Glomerular visceral epithelial cell (primary cell): ENCODE results near the gene R3HDM1.
A peak's percentile ranks its signal among the peaks of the same experiment; 100 is the strongest.
"Not testable (repeated sequence)": the region's sequence is repeated elsewhere in the genome, so short reads cannot be mapped to it uniquely, and the experiment has no call there.

ENCODE experiments used
- DNase-seq: peaks from one replicate; pipeline ENCODE4 v3.0.0-alpha.2; 2016; ENCODE audit errors: extremely low spot score

The R3HDM1 gene

DNA sequence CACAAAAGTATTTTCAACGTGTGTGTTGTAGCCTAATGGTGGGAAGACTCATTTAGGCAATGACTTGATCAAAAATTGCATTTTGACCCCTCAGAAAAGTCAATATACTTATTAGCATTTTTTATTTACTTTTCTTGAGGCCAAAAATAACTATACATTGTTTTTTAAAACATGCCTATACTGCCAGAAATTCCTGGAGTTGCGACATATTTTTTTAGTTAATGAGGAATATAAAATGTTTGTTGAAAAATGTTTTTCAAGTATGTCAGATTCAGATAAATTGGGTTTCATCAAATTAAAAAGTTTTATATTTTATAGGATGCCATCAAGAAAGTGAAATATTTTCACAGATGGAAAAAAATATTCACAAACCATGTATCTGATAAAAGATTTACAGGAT is 39.6 kb downstream of the R3HDM1 start:
- DNase-seq, result no peak

DNA sequence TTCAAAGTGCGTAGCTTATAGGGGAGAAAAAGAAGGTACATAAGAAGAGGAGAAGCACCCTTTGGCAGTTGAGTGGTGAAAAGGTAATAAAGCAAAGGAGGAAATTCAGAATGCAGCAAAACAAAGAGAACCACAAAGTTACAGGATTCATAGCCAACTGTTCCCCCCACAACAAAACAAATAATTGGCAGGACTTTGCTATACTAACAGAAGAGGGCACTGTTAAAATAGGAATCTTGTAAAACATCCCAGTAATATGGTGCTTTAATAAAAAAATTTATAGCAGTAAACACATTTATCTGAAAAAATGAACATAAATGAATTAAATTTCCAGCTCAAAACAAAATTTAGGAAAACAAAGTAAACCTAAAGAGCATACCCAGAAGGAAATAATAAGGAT is 42.3 kb downstream of the R3HDM1 start:
- DNase-seq, result no peak

DNA sequence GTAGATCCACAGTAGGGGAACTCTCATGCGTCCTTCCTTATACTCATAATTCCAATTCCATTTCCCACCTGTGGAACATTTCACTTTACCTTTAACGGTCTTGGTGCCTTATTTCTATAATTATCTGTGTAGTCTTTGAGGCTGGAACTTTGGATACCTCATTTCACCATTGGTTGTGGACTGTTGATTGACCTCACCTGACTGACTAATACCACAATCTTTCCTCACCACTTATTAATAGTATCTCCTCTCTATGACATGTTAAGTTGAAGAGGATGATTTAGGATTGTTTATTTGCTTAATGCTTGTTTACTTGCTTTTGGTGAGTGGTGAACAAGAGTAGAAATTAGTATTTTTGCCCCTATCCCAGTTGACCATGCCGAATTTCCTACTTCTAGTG is 50.0 kb downstream of the R3HDM1 start:
- no peak for DNase-seq

DNA sequence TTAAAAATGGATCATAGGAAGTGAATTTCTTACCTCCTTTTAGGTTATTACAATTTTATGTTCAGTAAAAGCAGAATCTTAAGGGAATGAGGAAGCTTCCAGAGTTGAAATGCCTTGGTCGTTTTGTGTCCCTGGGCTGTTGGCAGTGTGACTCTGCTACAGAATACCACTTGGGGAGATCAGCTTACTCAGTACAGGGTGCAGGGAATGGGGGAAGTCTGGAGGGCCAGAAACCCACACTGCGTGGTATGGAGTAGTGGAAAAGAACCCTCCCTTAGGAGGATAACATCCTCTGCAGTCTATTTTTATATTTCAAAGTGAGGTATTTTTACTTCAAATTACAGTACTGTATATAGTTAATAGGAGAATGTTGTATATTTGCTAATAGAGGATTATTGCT is 51.1 kb downstream of the R3HDM1 start:
- DNase-seq, result no peak

DNA sequence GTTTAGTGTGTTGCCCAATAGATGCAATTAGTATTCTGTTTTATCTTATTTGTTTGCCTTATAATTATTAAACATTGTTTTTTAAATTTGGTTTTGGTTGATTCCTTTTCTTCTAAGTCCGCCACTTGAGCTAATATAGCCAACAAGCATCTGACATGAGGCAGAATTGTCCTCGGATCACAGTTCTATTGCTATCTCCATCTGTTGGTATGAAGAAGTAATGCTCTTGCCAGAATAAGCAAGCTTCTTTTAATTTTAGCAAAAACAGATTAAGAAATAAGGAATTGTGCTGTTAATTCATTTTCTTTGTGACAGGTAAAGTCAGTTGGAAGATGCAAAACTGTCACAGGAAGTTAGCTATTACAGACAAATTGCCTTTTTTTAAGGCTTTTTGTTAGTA is 54.3 kb downstream of the R3HDM1 start:
- DNase-seq, result no peak

DNA sequence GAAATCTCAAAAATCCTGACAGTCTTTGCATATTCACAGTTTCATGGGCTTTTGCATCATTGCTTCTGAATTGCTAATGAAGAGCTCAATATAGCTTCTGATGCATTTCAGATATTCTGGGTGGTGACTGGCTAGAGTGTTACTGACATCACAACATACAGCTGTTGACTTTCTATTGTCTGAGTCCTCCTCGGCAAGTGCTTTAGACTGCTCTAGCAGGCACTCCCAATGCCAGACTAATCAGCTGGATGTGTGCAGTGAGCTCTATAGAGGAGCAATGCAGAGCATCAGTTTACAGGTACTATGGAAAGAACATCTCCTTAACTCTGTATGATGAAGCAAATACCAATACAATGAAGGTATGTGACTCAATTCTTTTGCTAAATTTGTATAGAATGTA is 54.9 kb downstream of the R3HDM1 start:
- no peak for DNase-seq

DNA sequence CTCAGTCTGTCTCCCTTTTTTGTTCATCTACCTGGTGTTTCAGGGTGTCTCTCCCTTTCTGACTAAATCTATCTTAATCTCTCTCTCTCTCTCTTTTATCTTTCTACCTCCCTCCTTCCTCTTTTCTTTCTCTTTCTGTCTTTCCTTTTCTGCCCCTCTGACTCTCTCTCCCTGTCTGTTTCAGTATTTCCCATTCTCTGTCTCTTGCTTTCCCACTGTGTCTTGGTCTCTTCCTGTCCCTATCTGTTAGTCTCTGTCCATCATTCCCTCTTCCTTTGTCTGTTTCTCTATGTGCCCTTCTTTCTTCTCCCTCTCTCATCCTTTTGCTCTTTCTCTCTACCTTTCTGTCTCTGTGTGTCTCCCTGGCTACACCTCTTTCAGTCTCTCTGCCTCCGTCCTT is 56.7 kb downstream of the R3HDM1 start:
- DNase-seq, result no peak

DNA sequence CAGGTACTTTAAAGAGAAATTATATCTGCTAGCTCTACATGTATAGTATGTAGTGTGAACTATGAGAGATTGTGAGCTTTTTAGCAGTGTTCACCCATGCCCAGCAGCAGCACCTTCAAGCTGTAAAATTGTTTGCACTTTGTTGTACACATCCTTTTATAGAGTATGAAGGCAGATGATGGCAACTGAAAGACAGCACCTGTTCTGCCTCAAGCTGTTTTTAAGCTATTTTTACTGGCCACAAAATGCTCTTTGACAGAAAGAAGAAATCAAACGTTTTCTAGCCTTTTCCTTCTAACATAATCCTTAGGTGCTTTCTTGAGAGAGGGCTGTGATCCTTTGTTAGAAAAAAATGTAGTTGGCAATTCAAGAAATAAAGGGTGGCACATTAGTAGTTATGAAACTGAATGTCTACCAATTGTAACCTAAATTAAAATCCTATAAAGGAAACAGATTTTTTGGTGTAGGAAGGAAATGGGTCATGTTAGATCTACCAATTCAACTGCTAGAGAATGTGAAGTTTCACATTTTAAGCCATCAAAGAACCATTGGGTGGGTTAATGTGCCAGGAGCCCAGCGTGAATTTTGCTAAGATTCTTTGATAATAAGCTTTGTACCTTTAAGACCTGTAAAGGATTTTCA is 59.5 kb downstream of the R3HDM1 start:
- DNase-seq, result no peak

DNA sequence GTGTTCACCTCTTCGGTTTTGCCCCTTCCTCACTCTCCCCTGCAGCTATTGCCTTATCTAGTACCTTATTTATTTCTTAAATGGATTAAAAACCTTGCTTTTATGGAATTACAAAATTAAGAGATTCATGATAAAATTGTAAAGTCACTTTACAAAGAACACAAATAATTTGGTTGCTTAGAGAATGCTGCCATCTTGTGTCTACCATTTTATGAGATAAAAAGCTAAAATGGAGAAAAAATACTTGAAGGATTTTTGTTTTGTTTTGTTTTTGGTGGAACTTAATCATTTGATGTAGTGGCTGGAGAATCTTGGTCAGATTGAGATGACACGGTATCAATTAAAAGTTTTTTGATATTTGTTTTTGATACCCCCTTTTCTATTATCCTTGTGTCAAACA is 69.6 kb downstream of the R3HDM1 start:
- no peak for DNase-seq

DNA sequence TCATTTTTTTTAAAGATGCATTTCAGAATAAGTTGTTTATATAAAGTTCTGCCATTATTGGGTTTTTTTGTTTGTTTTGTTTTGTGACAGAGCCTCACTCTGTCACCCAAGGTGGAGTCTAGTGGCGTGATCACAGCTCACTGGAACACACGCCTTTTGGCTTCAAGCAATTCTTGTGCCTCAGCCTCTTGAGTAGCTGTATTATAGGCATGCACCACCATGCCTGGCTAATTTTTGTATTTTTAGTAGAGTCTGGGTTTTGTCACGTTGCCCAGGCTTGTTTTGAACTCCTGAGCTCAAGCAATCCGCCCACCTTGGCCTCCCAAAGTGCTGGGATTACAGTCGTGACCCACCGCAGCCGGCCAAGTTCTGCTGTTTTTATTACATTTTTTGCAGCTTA is 72.3 kb downstream of the R3HDM1 start:
- no peak for DNase-seq

DNA sequence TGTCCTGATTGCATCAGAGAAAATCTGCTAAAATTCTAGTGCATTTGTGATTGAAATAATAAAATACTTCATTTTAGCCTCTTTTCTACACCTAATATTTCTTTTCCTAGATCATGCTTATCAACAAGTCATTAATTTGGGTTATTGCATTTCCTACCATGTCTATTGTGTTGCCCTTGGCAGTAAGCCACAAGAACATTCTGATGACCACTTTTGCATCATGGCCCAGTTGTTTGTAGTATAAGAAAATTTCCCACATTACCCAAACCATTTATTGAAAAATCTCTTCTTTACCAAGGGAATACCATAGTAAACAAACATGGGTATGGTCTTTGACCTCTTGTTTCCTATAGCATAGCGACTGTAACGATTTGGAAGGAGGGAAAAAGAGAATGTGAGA is 76.3 kb downstream of the R3HDM1 start:
- DNase-seq, result no peak

DNA sequence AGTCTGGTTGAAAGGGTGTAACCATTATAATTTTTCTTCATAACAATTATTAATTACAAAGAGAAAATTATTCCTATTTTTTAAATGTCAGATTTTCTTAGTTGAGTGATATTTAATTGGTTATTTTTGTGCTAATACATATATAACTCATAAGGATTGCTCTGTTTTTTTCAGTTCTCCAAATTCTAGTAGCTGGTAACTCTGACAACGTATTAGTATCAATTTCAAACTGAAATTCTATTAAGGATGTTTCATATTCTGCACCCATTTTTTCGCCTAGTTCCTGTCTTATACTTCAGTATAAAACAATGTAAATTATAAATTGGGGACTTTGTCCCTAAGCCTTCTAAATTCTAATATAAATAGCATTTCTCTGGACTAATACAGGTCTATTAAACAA is 81.0 kb downstream of the R3HDM1 start:
- no peak for DNase-seq

DNA sequence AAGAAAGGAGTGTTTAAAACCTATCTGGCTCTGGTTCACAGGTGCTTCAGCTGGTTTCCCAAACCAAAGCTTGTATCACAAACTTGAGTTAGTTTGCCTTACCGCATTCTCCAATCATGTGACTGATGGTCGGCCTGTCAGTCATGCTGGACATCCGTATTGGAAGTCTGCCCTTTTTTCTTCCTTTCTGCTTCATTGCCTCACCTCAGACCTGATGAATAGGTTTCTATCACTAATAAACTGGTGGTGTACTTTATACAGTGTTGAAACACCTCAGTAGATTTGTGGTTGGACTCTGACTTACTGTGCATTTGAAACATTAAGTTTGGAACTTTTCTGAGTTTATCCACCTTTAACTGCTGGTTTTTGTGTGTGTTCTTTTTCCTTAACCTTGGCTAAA is 84.1 kb downstream of the R3HDM1 start:
- peak; percentile 44 for DNase-seq

DNA sequence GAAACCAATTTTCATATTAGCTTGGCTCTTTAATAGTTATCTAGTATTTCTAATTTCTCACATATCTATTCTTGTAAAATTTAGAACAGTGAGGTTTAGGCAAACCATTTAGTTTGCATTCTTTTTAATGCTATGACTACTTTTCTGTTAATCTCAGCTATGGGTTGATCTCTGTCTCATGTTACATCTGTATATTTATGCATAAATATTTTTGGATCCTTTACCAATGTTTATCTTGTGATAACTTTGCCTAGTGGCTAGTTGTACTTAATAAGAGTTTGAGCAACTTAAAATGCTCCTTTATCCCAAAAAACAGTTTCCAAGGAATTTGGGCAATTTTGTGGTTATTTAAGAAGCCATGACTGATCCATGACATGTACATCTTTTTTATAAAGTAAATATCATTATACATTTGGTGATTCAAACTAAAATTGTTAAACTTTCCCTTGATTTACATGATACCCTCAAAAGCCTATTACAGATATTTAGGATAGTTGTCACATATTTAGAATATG is 86.3 kb downstream of the R3HDM1 start:
- no peak for DNase-seq

DNA sequence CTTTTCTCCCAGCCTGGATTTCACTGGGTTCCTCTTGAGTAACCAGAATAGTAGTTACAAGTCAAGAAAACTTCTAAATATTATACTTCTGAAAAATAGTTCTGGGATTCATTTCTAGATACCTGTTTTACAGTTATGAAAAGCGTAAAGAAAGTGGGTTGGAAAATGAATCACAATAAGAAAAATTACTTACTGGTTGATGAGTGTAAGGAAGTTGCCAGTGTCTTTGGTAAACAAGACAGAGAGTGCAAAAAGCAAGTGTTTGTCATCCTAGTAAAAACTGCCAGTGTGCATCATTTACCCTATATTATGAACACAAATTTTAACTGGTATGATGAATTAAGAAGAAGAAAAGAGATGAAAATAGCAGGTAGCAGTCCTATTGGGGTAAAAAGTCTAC is 88.9 kb downstream of the R3HDM1 start:
- DNase-seq, result no peak

DNA sequence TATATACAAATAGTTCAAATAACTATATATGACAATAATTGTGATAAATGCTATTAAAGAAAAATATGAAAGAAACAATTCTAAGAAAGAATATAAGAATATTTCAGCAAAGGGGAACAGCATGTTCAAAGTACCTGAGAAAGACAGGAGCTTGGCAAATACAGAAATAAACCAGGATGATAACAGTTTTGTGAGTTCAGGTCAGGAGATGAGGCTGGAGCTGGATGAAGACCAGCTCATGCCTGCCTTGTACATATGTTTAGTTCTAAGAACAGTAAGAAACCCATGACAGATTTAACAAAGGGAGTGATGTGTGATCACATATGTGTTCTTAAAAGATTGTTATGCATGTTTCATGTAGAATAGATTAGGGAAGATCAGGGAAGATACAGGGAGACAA is 98.2 kb downstream of the R3HDM1 start:
- no peak for DNase-seq

DNA sequence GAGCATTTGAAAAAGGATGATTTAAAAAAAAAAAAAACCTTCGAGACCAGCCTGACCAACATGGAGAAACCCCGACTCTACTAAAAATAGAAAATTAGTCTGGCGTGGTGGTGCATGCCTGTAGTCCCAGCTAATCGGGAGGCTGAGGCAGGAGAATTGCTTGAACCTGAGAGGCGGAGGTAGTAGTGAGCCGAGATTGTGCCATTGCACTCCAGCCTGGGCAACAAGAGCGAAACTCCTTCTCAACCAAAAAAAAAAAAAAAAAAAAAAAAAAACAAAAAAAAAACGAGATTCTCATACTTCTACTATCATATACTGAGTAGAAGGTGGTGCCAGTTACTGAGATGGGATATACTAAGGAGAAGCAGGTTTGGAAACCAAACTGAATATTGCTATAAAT is 98.8 kb downstream of the R3HDM1 start:
- not testable (repeated sequence) for DNase-seq

DNA sequence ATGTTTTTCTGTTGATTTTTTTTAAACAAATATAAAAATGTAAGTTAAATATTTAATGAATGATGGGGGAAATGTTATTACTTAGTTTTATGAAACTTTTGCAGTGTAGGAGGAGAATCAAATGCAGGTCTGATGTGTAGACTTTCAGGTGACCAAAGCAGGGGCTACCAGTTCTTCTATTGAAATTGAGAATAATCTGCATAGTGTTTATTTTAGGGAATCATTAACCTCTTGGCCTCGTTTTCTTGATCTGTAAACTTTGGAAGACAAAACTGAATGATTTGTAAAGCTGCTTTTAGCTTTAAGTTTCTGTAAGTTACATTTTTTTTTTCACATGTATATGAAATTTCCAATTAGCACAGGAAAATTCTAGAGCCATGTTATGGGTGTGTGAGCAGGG is 99.2 kb downstream of the R3HDM1 start:
- DNase-seq, result no peak

DNA sequence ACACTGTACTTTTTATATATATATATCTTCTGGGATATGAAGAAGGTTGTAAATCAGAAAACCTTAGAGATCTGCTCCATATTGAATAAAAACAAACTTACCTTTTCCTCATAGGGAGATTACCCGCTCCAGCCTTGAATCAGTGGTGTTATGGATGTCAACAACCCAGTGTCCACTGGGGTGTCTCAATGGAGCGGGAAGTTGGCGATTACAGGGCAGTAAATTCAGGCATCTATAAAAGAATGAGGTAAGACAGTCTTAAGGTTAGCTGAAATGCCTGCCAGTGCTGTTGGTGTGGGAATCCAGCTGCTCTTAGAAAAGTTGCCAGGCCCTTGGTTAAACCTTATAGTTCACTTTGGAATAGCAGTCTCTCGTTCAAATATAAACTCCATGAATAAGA is 102.3 kb downstream of the R3HDM1 start:
- DNase-seq, result no peak

DNA sequence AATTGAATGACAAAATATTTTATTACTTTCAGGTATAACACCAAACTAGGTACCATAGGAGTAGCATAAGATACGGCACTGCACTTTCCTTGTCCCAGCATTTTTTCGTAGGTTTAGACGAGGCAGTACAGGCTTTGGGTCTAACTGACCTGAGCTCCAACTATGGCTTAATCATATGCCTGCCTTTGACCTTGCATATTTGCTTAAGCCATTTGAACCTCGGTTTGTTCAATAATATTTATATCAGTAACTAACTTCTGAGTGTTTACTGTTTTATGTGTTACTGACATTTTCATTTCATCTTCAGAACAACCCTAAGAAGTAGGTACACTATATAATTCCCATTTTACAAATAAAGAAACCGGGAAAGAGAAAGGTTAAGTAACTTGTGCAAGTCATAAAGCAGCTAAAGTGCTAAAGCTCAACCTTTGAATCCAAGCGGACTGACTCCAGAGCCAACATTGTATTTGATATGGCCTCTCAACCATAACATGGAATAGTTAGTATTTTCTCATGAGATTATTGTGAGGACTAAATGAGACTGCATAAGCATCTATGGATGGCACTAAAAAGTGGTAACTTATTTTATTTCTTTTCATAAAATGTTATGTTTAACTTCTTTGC is 104.0 kb downstream of the R3HDM1 start:
- no peak for DNase-seq

DNA sequence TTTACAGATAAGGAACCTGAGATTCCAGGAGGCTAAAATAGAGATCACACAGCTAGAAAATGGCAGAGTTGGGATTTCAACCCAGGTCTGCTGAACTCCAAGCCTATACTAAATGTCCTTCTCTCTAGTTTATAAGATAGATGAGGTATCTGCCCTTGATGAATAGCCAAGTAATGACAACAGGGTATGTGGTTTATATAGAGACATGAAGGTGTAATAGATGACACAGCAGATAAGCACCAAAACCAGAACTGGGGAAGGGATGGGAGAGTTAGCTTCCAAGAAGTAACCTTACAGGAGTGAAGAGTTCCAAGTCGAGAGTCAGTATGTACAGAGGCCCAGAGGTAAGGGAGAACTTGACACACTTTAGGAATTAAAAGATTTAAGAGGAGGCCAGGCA is 105.7 kb downstream of the R3HDM1 start:
- no peak for DNase-seq

DNA sequence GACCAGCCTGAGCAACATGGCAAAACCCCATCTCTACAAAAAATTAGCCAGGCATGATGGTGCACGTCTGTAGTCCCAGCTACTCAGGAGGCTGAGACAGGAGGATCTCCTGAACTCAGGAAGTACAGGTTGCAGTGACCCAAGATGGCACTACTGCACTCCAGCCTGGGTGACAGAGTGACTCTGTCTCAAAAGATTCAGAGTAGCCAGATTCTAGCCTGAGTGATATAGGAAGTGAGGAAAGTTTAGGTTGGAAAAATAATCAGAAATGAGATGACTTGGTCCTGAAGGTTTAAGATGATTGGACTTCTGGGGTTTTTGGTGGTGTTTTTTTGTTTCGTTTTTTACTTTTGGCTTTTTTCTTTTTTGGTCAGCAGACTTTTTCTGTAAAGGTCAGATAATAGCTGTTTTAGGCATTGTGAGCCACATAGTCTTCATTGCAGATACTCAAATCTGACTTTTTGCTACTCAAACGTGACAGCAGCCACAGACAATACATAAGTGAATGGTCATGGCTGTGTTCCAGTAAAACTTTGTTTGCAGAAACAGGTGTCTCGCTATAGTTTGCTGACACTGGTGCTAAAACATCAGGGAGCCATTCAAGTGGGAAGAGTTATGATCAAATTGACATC is 106.3 kb downstream of the R3HDM1 start:
- no peak for DNase-seq

DNA sequence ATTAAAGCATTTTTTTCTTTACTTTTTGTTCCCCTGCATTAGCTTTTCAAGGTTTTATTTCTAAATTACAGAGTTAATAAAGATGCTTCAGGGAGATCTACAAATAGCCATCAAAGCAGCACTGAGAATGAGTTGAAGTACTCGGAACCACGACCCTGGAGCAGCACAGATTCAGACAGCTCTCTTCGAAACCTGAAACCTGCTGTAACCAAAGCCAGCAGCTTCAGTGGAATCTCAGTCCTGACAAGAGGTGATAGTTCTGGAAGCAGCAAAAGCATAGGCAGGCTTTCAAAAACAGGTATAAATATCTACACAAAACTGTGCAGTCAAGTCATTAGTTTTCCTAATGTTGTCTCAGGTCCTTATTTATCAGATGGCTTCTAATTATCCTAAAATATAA is 107.5 kb downstream of the R3HDM1 start:
- no peak for DNase-seq
